ENCODE results near the gene PTGIR. TPM values are rescaled to one million over a fixed set of nuclear protein-coding genes. Genes with fewer than 3 reads are reported as not detected.

PTGIR gene
- polyA plus RNA-seq, 10 donors, result 1.8 to 4.8 (median 3.4) TPM

GRCh38 chr19:46616631-46617322 is 8.1 kb downstream of the PTGIR start:
- DNase-seq, result peak in 1 of 3 donors; percentile 65

DNA sequence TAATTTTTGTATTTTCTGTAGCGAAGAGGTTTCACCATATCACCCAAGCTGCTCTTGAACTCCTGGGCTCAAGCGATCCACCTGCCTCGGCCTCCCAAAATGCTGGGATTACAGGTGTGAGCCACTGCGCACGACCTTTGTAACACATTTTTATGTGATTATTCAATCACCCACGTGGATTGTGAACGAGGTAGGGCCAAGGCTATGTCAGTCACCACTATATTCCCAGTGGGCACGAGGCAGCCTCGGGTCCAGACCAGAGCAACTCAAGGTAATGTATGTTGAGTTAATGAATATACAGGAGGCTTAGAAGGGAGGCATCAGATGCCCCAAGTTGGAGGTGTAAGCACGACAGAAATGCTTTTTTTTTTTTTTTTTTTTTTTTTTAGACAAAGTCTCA is 8.9 kb downstream of the PTGIR start:
- no peak for DNase-seq

DNA sequence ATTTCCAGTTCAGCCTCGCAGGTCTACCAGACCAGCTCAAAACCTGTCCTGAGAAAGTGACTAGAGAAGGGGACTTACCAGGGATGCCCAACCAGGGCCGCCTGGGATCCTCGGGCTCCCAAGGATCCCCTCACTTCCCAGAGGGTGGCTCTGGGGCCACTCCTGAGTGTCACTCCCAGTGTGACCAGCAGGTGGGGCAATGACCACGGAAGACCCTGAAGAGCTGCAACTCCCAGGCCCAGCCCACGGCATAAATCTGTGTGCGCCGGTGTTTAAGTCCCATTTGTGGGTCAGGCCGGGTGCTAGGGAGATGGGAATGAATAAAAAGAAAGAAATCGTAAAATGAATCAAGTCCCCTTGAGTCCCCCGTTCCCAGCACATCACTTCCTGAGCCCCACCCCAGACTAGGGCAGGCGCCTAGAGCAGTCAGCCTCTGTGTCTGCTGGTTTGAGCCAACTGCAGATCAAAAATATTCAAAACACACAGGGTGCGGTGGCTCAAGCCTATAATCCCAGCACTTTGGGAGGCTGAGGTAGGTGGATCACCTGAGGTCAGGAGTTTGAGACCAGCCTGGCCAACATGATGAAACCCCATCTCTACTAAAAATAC is 10.7 kb downstream of the PTGIR start:
- DNase-seq, result peak; percentile 73 to 90 (median 86)

- DNase-seq, result no peak
These were observed 11.4 kb downstream of the PTGIR start for GRCh38 chr19:46613525-46613924.

DNA sequence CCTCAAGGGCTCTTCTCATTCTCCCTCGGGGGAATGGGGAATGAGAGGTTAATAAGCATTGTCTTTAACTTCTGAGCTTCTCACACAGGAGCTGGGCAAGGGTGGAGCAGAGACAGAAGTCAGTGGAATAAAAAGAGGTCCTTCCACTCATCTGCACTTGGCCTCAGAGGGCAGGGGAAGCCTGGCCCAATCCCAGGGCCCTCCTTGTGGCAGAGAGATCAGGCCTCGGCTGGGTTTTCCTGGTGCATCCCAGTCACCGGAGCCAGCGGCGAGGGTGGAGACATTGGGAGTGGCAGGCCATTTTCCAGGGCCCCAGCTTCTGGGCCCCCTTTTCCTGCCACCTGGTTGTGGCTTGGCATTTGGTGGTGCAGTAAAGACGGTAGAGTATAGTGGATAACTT is 13.1 kb downstream of the PTGIR start:
- no peak for DNase-seq

DNA sequence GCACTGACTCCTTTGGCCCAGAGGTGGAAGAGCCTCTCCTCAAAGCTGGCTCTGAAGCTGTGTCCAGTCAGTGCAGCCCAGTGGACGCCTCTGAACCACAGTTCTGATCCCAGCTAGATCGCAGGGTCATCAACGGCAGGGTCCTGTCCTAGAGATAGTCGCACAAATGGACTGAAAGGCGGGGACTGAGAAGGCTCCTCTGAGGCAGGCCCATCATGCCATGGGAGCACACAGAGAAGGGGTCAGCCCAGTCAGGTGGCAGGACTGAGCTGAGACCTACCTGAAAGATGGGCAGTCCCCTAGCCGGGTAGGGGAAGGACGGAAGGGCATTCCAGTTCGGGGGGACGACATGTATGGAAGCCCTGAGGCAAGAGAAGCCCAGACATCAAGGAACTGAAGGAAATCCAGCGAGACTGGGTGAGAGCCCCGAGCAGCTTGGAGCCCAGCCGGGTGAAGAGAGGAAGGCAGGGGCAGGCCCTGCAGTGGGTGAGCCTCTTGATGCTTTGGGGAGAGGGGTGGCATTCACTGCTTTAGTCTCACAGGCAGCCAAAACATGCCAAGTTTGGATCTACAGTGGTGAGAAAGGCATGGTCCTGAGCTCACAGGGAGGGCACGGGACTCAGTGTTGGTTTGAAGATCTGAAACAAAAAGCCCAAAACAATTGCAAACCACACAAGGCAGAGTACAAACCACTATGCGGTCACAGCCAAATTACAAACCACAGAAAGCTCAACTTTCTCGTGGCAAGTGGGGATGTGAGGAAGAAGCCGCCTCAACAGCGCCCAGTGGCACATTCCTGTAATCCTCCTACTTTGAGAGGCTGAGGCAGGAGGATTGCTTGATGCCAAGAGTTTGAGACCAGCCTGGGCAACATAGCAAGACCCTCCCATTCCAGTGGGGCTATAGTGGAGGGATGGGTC is 13.8 kb downstream of the PTGIR start:
- no peak for DNase-seq

DNA sequence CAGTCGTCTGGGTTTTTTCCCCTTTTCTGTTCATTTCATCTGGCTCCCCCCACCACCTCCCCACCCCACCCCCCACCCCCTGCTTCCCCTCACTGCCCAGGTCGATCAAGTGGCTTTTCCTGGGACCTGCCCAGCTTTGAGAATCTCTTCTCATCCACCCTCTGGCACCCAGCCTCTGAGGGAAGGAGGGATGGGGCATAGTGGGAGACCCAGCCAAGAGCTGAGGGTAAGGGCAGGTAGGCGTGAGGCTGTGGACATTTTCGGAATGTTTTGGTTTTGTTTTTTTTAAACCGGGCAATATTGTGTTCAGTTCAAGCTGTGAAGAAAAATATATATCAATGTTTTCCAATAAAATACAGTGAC is 14.5 kb downstream of the PTGIR start:
- DNase-seq, result no peak

GRCh38 chr19:46609511-46610412 is 15.1 kb downstream of the PTGIR start:
- DNase-seq, result no peak

DNA sequence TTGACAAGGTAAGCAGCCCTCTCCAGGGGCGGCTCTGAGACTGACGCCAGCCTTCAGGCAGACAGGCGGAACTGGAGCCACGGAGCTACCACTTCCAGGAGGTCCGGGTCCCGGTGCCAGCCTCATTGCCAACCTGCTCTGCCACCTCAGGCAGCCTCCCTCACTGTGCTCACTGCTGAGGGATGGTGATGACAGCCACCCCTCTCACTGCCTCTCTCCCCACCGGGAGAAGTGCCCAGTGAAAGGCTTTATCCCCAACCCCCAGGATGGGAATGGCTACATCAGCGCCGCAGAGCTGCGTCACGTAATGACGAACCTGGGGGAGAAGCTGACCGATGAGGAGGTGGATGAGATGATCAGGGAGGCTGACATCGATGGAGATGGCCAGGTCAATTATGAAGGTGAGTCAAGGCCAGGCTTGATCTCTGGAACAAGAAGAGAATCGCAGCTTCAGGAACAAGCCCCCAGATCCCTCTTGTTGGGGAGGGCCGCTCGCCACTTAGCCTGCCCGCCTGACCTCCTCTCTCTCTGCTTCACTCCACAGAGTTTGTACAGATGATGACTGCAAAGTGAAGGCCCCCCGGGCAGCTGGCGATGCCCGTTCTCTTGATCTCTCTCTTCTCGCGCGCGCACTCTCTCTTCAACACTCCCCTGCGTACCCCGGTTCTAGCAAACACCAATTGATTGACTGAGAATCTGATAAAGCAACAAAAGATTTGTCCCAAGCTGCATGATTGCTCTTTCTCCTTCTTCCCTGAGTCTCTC is 16.1 kb downstream of the PTGIR start:
- no peak for DNase-seq

- DNase-seq, result no peak
These were observed 16.7 kb downstream of the PTGIR start for GRCh38 chr19:46608178-46608577.

GRCh38 chr19:46607448-46607841 is 17.4 kb downstream of the PTGIR start:
- DNase-seq, result no peak

GRCh38 chr19:46606681-46607447 is 18.0 kb downstream of the PTGIR start:
- DNase-seq, result no peak

DNA sequence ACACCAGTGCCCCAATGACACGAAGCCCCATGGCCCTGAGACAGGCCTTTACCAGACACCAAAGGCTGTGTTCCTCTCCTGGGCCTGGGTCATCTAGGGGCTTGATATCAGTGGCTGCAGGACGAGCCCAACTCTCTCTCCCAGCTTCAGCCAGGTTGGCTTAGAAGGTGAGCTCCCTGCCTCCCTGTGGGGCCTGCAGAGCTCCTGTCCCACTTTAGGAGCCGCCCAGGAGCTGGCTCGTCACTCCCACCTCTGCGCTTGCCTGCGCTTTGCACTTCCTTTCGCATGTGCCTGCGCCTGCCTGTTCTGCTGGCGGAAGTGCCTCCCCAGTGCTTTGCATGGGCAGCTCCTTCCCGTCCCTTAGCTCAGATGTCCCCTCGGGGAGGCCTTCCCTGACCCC is 18.9 kb downstream of the PTGIR start:
- no peak for DNase-seq

DNA sequence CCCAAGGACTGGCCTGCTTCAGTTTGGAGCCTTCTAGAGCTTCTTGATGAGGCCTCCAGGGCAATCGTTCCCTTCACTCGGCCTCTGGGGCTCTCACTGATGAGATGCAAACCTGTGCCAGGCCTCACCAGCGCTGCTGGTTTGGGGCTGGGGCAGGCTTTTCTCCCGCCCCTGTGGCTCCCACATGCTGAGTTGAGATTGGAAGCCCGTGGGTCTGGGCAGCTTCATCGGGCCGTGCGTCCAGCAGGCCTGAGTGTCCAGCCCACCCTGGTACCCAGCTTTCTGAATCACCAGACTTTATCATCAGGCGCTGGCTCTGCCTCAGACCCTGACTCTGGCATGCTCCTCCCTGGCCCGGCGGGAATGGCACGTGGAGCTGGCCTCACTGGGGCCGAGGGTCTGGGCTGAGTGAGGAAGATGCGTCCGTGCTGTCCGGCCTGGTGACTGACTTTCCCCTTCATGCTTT is 19.5 kb downstream of the PTGIR start:
- DNase-seq, result no peak

- DNase-seq, result no peak
These were observed 20.0 kb downstream of the PTGIR start for GRCh38 chr19:46604781-46605355.

- no peak for DNase-seq
These were observed 21.1 kb downstream of the PTGIR start for GRCh38 chr19:46603752-46604231.

- no peak for DNase-seq
These were observed 21.7 kb downstream of the PTGIR start for GRCh38 chr19:46603195-46603637.

DNA sequence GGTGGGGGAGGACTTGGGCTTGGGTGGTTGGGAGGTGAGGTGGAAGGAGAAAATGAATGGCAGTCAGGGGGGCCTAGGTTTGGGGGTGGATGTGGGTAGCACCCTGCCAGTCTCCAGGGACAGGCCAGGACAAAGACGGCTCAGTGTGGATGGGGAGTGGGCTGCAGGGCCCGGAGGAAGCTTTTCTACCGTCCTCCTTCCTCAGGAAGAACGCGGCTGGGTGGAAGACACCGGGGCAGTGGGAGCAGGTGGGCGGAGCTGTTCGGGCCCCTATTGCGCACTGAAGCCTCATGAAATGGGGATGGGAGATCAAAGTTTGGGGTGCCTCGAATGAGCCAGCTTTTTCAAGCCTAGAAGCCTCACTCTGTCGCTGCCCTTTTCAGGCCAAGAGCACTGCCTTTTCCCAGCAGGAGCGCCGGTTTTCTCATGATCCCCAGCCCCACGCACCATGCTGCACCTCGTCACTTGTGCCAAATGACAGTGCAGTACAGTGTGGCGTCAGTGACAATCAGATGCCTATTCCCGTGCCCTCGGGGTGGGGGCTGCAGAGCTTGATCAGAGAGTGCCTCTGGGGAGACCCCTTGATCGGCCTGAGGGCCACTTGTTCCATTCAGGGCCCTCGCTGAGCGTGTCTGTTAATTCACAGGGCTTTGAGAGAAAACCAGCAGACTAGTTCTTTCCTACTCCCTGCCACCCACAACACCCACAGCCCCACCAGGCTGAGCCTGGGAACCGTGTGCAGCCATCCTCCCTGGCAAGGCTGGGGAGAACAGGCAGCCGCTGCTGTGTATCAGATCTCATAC is 22.3 kb downstream of the PTGIR start:
- no peak for DNase-seq

All from muscle of back (tissue), 11 donors.